ENCODE measurements around the gene C3orf85. TPM values are rescaled to one million over a fixed set of nuclear protein-coding genes. Genes with fewer than 3 reads are reported as not detected.
"Not testable (repeated sequence)": the region's sequence is repeated elsewhere in the genome, so short reads cannot be mapped to it uniquely, and the experiment has no call there.

The C3orf85 gene
- not detected in 2 replicates for total RNA-seq (2014; rRNA removed)
- not detected for polyA plus RNA-seq (2012)

- no peak for DNase-seq (ENCODE audit: low read depth)
Observed at GRCh38 chr3:109136523-109136922, at the start of gene C3orf85. C3orf85 (plus strand) TSS chr3:109136719; CDS start chr3:109136848, 129 bp downstream.

- DNase-seq (ENCODE audit: low read depth) = no peak
Observed at GRCh38 chr3:109089265-109089664, 47.3 kb upstream of the C3orf85 start.

- no peak for DNase-seq (ENCODE audit: low read depth)
Observed at GRCh38 chr3:109091846-109092245, 44.7 kb upstream of the C3orf85 start.

GRCh38 chr3:109093561-109093960, 43.0 kb upstream of the C3orf85 start:
- DNase-seq (ENCODE audit: low read depth) = no peak

- no peak for DNase-seq (ENCODE audit: low read depth)
Observed at GRCh38 chr3:109095166-109095565, 41.4 kb upstream of the C3orf85 start.

GRCh38 chr3:109098079-109098644, 38.4 kb upstream of the C3orf85 start:
- no peak for DNase-seq (ENCODE audit: low read depth)

- no peak for DNase-seq (ENCODE audit: low read depth)
Observed at GRCh38 chr3:109109574-109109973, 26.9 kb upstream of the C3orf85 start.

GRCh38 chr3:109112946-109113760, 23.4 kb upstream of the C3orf85 start:
- DNase-seq (ENCODE audit: low read depth) = no peak

- no peak for DNase-seq (ENCODE audit: low read depth)
Observed at GRCh38 chr3:109114746-109115145, 21.8 kb upstream of the C3orf85 start.

GRCh38 chr3:109115451-109115850, 21.1 kb upstream of the C3orf85 start:
- no peak for DNase-seq (ENCODE audit: low read depth)

GRCh38 chr3:109116031-109116430, 20.5 kb upstream of the C3orf85 start:
- DNase-seq (ENCODE audit: low read depth) = no peak

- no peak for DNase-seq (ENCODE audit: low read depth)
Observed at GRCh38 chr3:109117939-109118338, 18.6 kb upstream of the C3orf85 start, which contains the start of gene MORC1. MORC1 (minus strand) TSS chr3:109118134; CDS start chr3:109118059, 75 bp downstream.

- no peak for DNase-seq (ENCODE audit: low read depth)
Observed at GRCh38 chr3:109118584-109118983, 17.9 kb upstream of the C3orf85 start.

GRCh38 chr3:109122690-109123089, 13.8 kb upstream of the C3orf85 start:
- no peak for DNase-seq (ENCODE audit: low read depth)

GRCh38 chr3:109125902-109126301, 10.6 kb upstream of the C3orf85 start:
- no peak for DNase-seq (ENCODE audit: low read depth)

GRCh38 chr3:109127553-109127952, 9.0 kb upstream of the C3orf85 start:
- DNase-seq (ENCODE audit: low read depth) = no peak

- DNase-seq (ENCODE audit: low read depth) = no peak
Observed at GRCh38 chr3:109131276-109131675, 5.2 kb upstream of the C3orf85 start.

GRCh38 chr3:109132801-109133473, 3.6 kb upstream of the C3orf85 start:
- no peak for DNase-seq (ENCODE audit: low read depth)

GRCh38 chr3:109133474-109133816, 3.1 kb upstream of the C3orf85 start:
- DNase-seq (ENCODE audit: low read depth) = not testable (repeated sequence)

GRCh38 chr3:109137761-109138160, 1.2 kb downstream of the C3orf85 start:
- no peak for DNase-seq (ENCODE audit: low read depth)

- no peak for DNase-seq (ENCODE audit: low read depth)
Observed at GRCh38 chr3:109140318-109140717, 3.8 kb downstream of the C3orf85 start.

GRCh38 chr3:109143646-109144045, 7.1 kb downstream of the C3orf85 start:
- DNase-seq (ENCODE audit: low read depth) = no peak

GRCh38 chr3:109149078-109149477, 12.6 kb downstream of the C3orf85 start:
- DNase-seq (ENCODE audit: low read depth) = no peak

All from LHCN-M2 (cell line).